Subcutaneous adipose tissue (tissue), 4 donors: ENCODE data around the gene KMT2A. TPM values are rescaled to one million over a fixed set of nuclear protein-coding genes. Genes with fewer than 3 reads are reported as not detected.

Source experiments
- CTCF ChIP-seq: fragments of 450-650 bp; IDR thresholded peaks from one replicate; pipeline ENCODE4 v1.5.1; 2016; ENCODE audit warnings: low read depth, mild to moderate bottlenecking, control low read depth, antibody characterized with exemption, moderate library complexity
- total RNA-seq, 4 donors: library from RNA; depleted of rRNA; stranded (reverse); fragments of >200 nt; gene quantifications; one replicate each; pipeline ENCODE4 v1.1.0, GENCODE V29; 2016

Gene KMT2A
- total RNA-seq, 4 donors from 2014 or later, result 62.2 to 81.0 (median 69.8) TPM

- no peak for TF ChIP-seq CTCF
Observed at GRCh38 chr11:118418766-118419165, 17.5 kb upstream of the KMT2A start.

- TF ChIP-seq CTCF, result no peak
Observed at GRCh38 chr11:118427707-118428106, 8.6 kb upstream of the KMT2A start.

- TF ChIP-seq CTCF, result no peak
Observed at GRCh38 chr11:118430956-118431355, 5.3 kb upstream of the KMT2A start.

GRCh38 chr11:118434123-118434552 is 2.2 kb upstream of the KMT2A start:
- TF ChIP-seq CTCF, result no peak

- no peak for TF ChIP-seq CTCF
Observed at GRCh38 chr11:118434553-118435289, 1.6 kb upstream of the KMT2A start.

- no peak for TF ChIP-seq CTCF
Observed at GRCh38 chr11:118435290-118435892, 901 bp upstream of the KMT2A start.

GRCh38 chr11:118436639-118437207 is 431 bp downstream of the KMT2A start:
- TF ChIP-seq CTCF, result no peak
